ENCODE measurements around the gene EIF4E3. TPM values are rescaled to one million over a fixed set of nuclear protein-coding genes. Genes with fewer than 3 reads are reported as not detected.

EIF4E3 gene
- polyA plus RNA-seq, 1 donor (not counting 4 experiments of a cell fraction or from before 2014, with no cell fraction given), result 2.2 TPM

DNA sequence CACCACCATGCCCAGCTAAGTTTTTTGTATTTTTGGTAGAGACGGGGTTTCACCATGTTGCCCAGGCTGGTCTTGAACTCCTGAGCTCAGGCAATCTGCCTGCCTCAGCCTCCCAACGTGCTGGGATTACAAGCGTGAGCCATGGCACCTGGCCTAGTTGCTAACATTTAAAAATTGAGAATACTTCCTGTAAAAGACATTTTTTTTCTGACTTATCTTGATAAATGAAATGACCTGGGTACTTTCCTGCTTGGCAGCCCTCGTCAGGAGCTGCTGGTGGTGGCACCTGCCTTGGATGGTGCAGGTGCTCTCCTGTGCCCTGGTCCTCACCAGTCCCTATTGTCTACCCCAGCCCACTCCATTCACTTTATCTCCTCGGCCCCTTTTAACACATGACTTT is 74.8 kb downstream of the EIF4E3 start:
- TF ChIP-seq, protein P1, sequence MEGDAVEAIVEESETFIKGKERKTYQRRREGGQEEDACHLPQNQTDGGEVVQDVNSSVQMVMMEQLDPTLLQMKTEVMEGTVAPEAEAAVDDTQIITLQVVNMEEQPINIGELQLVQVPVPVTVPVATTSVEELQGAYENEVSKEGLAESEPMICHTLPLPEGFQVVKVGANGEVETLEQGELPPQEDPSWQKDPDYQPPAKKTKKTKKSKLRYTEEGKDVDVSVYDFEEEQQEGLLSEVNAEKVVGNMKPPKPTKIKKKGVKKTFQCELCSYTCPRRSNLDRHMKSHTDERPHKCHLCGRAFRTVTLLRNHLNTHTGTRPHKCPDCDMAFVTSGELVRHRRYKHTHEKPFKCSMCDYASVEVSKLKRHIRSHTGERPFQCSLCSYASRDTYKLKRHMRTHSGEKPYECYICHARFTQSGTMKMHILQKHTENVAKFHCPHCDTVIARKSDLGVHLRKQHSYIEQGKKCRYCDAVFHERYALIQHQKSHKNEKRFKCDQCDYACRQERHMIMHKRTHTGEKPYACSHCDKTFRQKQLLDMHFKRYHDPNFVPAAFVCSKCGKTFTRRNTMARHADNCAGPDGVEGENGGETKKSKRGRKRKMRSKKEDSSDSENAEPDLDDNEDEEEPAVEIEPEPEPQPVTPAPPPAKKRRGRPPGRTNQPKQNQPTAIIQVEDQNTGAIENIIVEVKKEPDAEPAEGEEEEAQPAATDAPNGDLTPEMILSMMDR (optimal IDR thresholded peaks at IDR 0.05 in 1 of 3, IDR thresholded peaks at IDR 0.05 in 1 of 3, conservative IDR thresholded peaks at IDR 0.05 in 1 of 3; ENCODE audit: extremely low read depth in 1 of 3, insufficient read depth in 2 of 3, low read length in 3 of 3), result no peak
- no peak for TF ChIP-seq EZH2 (IDR thresholded peaks at IDR 0.05; ENCODE audit: low read length)
- Histone ChIP-seq H3K4me1 (ENCODE audit: control insufficient read depth, extremely low read depth, insufficient read depth, low read length) (peaks cover 9% of the 10 kb centered on the region), H3K4me2 (ENCODE audit: control insufficient read depth, extremely low read depth, insufficient read depth, low read depth, low read length) (no peak overlapping the region), H3K9ac (ENCODE audit: control insufficient read depth, extremely low read depth, insufficient read depth, low read length) (no peak overlapping the region), H2AFZ (ENCODE audit: control insufficient read depth, low read length) (no peak overlapping the region), H3K27me3 (ENCODE audit: control insufficient read depth, extremely low read depth, insufficient read depth, low read length) (peaks cover 2% of the 10 kb centered on the region), H3K27ac (ENCODE audit: control insufficient read depth, insufficient read depth, low read length) (no peak overlapping the region), H3K9me1 (ENCODE audit: control insufficient read depth, extremely low read depth, insufficient read depth, low read length) (no peaks in the 10 kb centered on the region), H3K4me3 (ENCODE audit: control insufficient read depth in 2 of 3, extremely low read depth in 1 of 3, insufficient read depth in 2 of 3, low read depth in 1 of 3, low read length in 3 of 3) (no peak overlapping the region), H3K79me2 (ENCODE audit: control insufficient read depth, insufficient read depth, low read length) (no peaks in the 10 kb centered on the region), H4K20me1 (ENCODE audit: control insufficient read depth, extremely low read depth, insufficient read depth, low read length) (no peaks in the 10 kb centered on the region), H3K36me3 (ENCODE audit: control insufficient read depth in 2 of 2, extremely low read depth in 1 of 2, insufficient read depth in 2 of 2, low read length in 2 of 2) (no peaks in the 10 kb centered on the region), H3K9me3 (ENCODE audit: control insufficient read depth, low read depth, low read length) (no peaks in the 10 kb centered on the region)
- FAIRE-seq (no peak), DNase-seq (ENCODE audit: low read depth, low spot score) (no peak)
- dilution Hi-C loops (cut with MboI; ENCODE audit: extremely low pct_ligation_motif_present, low sequenced_read_pairs), result no loop called here

GRCh38 chr3:71649757-71650156 is 75.4 kb downstream of the EIF4E3 start:
- H3K4me3 ChIP-seq (ENCODE audit: control insufficient read depth in 2 of 3, extremely low read depth in 1 of 3, insufficient read depth in 2 of 3, low read depth in 1 of 3, low read length in 3 of 3), result no peak overlapping the region
- no peaks in the 10 kb centered on the region for H3K9me3 ChIP-seq (ENCODE audit: control insufficient read depth, low read depth, low read length)
- peaks cover 9% of the 10 kb centered on the region for H3K4me1 ChIP-seq (ENCODE audit: control insufficient read depth, extremely low read depth, insufficient read depth, low read length)
- H4K20me1 ChIP-seq (ENCODE audit: control insufficient read depth, extremely low read depth, insufficient read depth, low read length), result no peaks in the 10 kb centered on the region
- H2AFZ ChIP-seq (ENCODE audit: control insufficient read depth, low read length), result no peak overlapping the region
- H3K79me2 ChIP-seq (ENCODE audit: control insufficient read depth, insufficient read depth, low read length), result no peaks in the 10 kb centered on the region
- H3K27ac ChIP-seq (ENCODE audit: control insufficient read depth, insufficient read depth, low read length), result no peak overlapping the region
- TF ChIP-seq, protein P1 (optimal IDR thresholded peaks at IDR 0.05 in 1 of 3, IDR thresholded peaks at IDR 0.05 in 1 of 3, conservative IDR thresholded peaks at IDR 0.05 in 1 of 3; ENCODE audit: extremely low read depth in 1 of 3, insufficient read depth in 2 of 3, low read length in 3 of 3), result no peak
- no peak for TF ChIP-seq EZH2 (IDR thresholded peaks at IDR 0.05; ENCODE audit: low read length)
- no peak overlapping the region for H3K4me2 ChIP-seq (ENCODE audit: control insufficient read depth, extremely low read depth, insufficient read depth, low read depth, low read length)
- no peak for FAIRE-seq
- no peaks in the 10 kb centered on the region for H3K36me3 ChIP-seq (ENCODE audit: control insufficient read depth in 2 of 2, extremely low read depth in 1 of 2, insufficient read depth in 2 of 2, low read length in 2 of 2)
- DNase-seq (ENCODE audit: low read depth, low spot score), result no peak
- H3K9me1 ChIP-seq (ENCODE audit: control insufficient read depth, extremely low read depth, insufficient read depth, low read length), result no peaks in the 10 kb centered on the region
- peaks cover 2% of the 10 kb centered on the region for H3K27me3 ChIP-seq (ENCODE audit: control insufficient read depth, extremely low read depth, insufficient read depth, low read length)
- dilution Hi-C loops (cut with MboI; ENCODE audit: extremely low pct_ligation_motif_present, low sequenced_read_pairs), result no loop called here
- H3K9ac ChIP-seq (ENCODE audit: control insufficient read depth, extremely low read depth, insufficient read depth, low read length), result no peak overlapping the region
